Aorta (tissue), 5 donors: ENCODE measurements around the gene SEPTIN8. TPM values are rescaled to one million over a fixed set of nuclear protein-coding genes. Genes with fewer than 3 reads are reported as not detected.

ENCODE experiments used
- ATAC-seq: fragments of 200-7000 bp; cut with Tn5 transposase; one replicate; pipeline ENCODE4 v1.9.1; 2022; ENCODE audit warnings: moderate library complexity; ENCODE audit not compliant: low FRiP score
- DNase-seq, 2 donors: peaks; one replicate each; pipeline ENCODE4 v3.0.0-alpha.2; 2020
- H3K27ac ChIP-seq, 2 donors: one replicate each; pipeline ENCODE4 v1.5.1; 2013; ENCODE audit warnings: low read length in 2 of 2, mild to moderate bottlenecking in 2 of 2, moderate library complexity in 2 of 2, control low read depth in 1 of 2, inconsistent platforms in 1 of 2, low read depth in 1 of 2
- H3K27me3 ChIP-seq, 2 donors: one replicate each; pipeline ENCODE4 v1.6.1; 2013; ENCODE audit warnings: control low read depth in 1 of 2, low read length in 1 of 2, mild to moderate bottlenecking in 1 of 2, moderate library complexity in 1 of 2; ENCODE audit not compliant: insufficient read depth in 2 of 2, control insufficient read depth in 1 of 2
- H3K36me3 ChIP-seq, 2 donors: one replicate each; pipeline ENCODE4 v1.6.1; 2013; ENCODE audit warnings: control low read depth in 1 of 2, low read length in 1 of 2, mild to moderate bottlenecking in 1 of 2; ENCODE audit not compliant: insufficient read depth in 2 of 2, control insufficient read depth in 1 of 2
- H3K4me1 ChIP-seq, 2 donors: one replicate each; pipeline ENCODE4 v1.6.1; 2013; ENCODE audit warnings: low read length in 2 of 2, control low read depth in 1 of 2, mild to moderate bottlenecking in 1 of 2, moderate library complexity in 1 of 2; ENCODE audit not compliant: insufficient read depth in 2 of 2, control insufficient read depth in 1 of 2
- H3K4me3 ChIP-seq, 2 donors: one replicate each; pipeline ENCODE4 v1.5.1; 2013; ENCODE audit warnings: low read length in 2 of 2, control low read depth in 1 of 2, mild to moderate bottlenecking in 1 of 2
- H3K9me3 ChIP-seq: one replicate; pipeline ENCODE4 v1.6.1; 2013; ENCODE audit warnings: mild to moderate bottlenecking, low read length; ENCODE audit not compliant: control insufficient read depth
- WGBS, 2 donors: extraction: QIAGEN DNeasy Blood & Tissue Kit; methylation state at CpG; one replicate each; pipeline ENCODE4 v1.1.7; 2013; 5-methylcytosine and 5-hydroxymethylcytosine counted together
- intact Hi-C, 2 donors: fragments of 100-400 bp; cut with DNase I; formaldehyde crosslinking; loops; one replicate each; pipeline versions ENCODE4 v1.14.2 to v1.15.0; 2022
- polyA plus RNA-seq, 2 donors: library from polyadenylated mRNA; stranded (reverse); fragments of 200-250 nt; gene quantifications; one replicate each; pipeline ENCODE4 v1.2.3, GENCODE V29; 2013
- total RNA-seq, 2 donors: library from RNA; stranded (reverse); fragmentation: NEBNext Ultra II Directional; extraction: Animal tissue kit (Norgen Biotek cat#: 25700); gene quantifications; one replicate each; pipeline ENCODE4 v1.2.1, GENCODE V29; 2021
- donor health status: healthy with polysubstance abuse.
- donor health status: Bipolar disorder and iron deficiency.
- donor health status: DM: no; HTN: no; CAD: no.
- donor health status: DM: no; HTN: no; CAD: no.
- donor health status: DM: yes; HTN: yes; CAD: no.

SEPTIN8 gene
- total and polyA plus RNA-seq, 4 donors, result 48.6 to 103 (median 57.5) TPM

DNA sequence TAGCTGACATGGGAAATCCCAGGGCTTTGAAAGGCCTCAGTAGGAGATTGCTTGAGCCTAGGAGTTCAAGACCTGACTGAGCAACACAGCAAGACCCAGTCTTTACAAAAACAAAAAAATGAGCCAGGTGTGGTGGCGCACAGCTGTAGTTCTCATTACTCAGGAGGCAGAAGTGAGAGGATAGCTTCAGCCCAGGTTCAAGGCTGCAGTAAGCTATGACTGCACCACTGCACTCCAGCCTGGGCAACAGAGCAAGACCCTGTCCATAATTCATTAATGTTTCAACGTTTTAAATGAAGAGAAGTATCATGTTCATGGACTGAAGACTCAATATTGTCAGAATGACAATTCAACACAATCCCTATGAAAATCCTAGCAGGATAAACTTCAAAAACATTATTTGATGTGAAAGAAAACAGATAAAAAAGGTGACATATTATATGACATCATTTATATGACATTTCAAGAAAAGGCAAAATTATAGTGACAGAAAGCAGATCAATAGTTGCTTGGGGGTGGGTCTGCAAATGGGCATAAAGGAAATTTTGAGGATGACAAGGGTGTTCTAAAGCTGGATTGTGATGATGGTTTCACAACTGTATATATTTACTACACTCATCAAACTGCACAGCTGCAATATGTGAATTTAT lies 43.4 kb downstream of the SEPTIN8 start:
- Histone ChIP-seq H3K4me1 (no peaks in the 10 kb centered on the region), H3K9me3 (no peaks in the 10 kb centered on the region), H3K27me3 (no peaks in the 10 kb centered on the region), H3K27ac (no peak overlapping the region), H3K36me3 (no peaks in the 10 kb centered on the region), H3K4me3 (no peak overlapping the region)
- intact Hi-C loops, result no loop called here
- ATAC-seq (no peak), DNase-seq (no peak)
- WGBS, 2 donors, result 85% methylated on average over 2 of the region's 2 CpGs

DNA sequence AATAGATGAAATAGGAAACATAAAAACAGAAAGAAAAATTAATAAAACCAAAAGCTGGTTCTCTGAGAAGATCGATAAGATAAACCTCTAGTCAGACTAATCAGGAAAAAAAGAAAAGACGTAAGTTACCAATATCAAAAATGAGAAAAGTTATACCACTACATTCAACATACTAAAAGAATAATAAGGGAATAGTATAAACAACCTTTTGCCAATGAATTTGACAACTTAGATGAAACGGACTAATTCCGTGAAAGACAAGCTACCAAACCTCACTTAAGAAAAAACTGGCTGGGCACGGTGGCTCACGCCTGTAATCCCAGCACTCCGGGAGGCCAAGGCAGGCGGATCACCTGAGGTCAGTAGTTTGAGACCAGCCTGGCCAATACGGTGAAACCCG lies 47.1 kb downstream of the SEPTIN8 start:
- WGBS, 2 donors, result 91 to 94% methylated on average over 10 of the region's 10 CpGs
- DNase-seq, result no peak
- intact Hi-C loops, result no loop called here

DNA sequence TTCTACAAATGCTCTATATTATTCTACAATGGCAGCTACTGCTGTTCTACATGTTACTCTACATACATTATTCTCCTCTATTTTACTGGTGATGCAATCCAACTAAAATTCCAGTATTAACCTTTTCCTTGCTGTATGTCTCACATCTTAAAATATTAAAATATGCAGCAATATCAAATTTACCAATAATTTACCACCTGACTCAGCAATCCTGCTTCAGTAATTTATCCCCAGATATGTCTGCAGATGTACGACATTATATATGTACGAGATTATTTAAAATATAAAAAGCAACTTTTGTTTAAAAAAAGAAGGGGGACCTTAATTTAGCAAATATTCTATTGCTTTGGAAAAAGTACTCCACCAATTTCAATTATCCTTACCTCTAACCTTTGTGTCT lies 51.3 kb downstream of the SEPTIN8 start:
- DNase-seq (no peak), ATAC-seq (no peak)
- Histone ChIP-seq H3K4me1 (no peaks in the 10 kb centered on the region), H3K27me3 (no peaks in the 10 kb centered on the region), H3K4me3 (no peak overlapping the region), H3K27ac (no peak overlapping the region), H3K9me3 (no peaks in the 10 kb centered on the region), H3K36me3 (no peaks in the 10 kb centered on the region)
- WGBS, 2 donors, result 94 to 95% methylated on average over 2 of the region's 2 CpGs
- intact Hi-C loops, result no loop called here

More for the DNA sequence above, 47.1 kb downstream of the SEPTIN8 start:
- Histone ChIP-seq H3K4me1 (no peaks in the 10 kb centered on the region), H3K27ac (no peak overlapping the region), H3K27me3 (no peaks in the 10 kb centered on the region), H3K36me3 (no peaks in the 10 kb centered on the region), H3K4me3 (no peak overlapping the region), H3K9me3 (no peaks in the 10 kb centered on the region)
- no peak for ATAC-seq

DNA sequence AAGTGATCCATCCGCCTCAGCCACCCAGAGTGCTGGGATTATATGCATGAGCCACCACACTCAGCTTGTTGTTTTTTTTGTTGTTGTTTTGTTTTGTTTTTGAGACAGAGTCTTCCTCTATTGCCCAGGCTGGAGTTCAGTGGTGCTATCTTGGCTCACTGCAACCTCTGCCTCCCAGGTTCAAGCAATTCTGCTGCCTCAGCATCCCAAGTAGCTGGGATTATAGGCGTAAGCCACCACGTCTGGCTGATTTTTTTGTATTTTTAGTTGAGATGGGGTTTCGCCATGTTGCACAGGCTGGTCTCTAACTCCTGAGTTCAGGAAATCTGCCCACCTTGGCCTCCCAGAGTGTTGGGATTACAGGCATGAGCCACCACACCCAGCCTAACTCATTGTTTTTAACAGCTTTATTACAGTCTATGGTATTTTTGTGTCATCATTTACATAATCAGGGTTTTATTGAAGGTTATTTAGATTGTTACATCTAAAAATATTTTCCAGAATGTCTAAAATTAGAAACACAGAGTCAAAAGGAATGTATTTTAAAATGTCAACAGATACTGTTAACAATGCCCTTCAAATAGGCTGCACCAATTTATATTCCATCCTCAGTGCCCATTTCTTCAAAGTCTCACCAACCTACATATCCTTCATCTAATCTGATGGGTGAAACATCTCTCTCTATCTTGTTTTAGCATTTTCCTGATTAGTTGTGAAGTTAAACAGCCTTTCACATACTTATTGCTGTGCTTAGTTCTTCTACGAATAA lies 58.3 kb downstream of the SEPTIN8 start:
- Histone ChIP-seq H3K4me1 (no peaks in the 10 kb centered on the region), H3K27ac (no peak overlapping the region), H3K36me3 (no peaks in the 10 kb centered on the region), H3K9me3 (no peaks in the 10 kb centered on the region), H3K27me3 (no peaks in the 10 kb centered on the region), H3K4me3 (no peak overlapping the region)
- intact Hi-C loops, result loop anchor here (10.0 kb wide), 3 partner anchors 64 to 334 kb away; partner anchors contain the start of gene IL13 (in 1 of the 2)
- 90 to 93% methylated on average over 5 of the region's 5 CpGs for WGBS, 2 donors
- ATAC-seq, result no peak
- DNase-seq, result no peak

DNA sequence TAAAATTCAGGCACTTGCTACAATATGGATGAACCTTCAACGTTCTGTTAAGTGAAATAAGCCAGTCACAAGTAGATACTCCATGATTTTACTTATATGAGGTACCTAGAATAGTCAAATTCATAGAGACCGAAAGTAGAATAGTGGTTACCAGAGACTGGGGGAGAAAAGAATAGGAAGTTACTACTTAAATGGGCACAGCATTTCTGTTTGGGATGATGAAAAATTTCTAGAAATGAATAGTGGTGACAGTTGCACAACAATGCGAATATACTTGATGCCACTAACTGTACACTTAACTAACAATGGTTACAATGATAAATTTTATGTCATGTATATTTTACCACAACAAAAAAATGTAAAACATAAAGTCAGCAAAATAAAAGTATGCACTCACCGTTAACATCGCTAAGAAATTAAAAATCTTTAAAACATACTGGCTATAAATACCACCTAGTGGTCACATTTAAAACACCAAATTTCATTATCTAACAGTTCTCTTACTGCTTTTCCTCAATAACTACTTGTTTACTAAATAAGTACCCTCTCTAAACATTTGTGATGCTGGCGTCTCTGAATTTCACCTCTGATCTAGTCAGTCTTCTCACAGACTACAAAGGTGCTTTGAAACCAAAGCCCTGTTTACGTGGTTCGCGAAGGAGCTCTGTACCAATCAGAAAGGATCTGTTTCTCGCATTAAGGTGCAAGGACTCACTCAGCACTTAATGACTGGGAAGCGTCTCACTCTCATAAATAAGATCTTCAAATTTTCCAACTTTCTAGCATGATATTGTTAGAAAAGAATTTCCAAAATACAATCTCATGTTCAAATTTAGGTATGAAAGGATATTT lies 62.4 kb downstream of the SEPTIN8 start:
- H3K36me3 ChIP-seq, result no peaks in the 10 kb centered on the region
- no peak overlapping the region for H3K27ac ChIP-seq
- H3K4me3 ChIP-seq, result no peak overlapping the region
- ATAC-seq (no peak), DNase-seq (no peak)
- WGBS, 2 donors, result 51 to 53% methylated on average over 11 of the region's 11 CpGs
- H3K9me3 ChIP-seq, result no peaks in the 10 kb centered on the region
- no peaks in the 10 kb centered on the region for H3K27me3 ChIP-seq
- intact Hi-C loops, result loop anchor here (10.0 kb wide), 3 partner anchors 60 to 330 kb away; partner anchors contain the start of gene IL13 (in 1 of the 2)
- no peaks in the 10 kb centered on the region for H3K4me1 ChIP-seq

DNA sequence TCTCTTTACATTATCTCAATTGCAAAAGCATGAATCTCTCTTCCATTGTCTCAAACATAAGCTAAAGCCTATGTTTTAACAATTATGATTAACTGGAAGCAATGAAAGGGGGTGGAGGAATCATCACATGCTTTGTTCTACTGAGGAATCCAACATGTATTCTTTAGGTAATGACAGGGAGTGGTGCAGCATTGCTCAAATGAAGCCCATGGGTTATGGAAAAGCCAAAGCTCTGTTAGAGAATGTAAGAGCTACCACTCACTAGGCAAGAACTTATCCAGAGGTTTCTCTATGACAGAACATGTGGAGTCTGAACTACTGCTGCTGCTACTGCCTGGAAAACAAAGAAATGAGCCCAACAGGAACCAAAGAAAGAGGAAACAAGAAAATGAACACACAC lies 68.4 kb downstream of the SEPTIN8 start:
- Histone ChIP-seq H3K4me1 (no peaks in the 10 kb centered on the region), H3K27me3 (no peaks in the 10 kb centered on the region), H3K9me3 (no peaks in the 10 kb centered on the region), H3K36me3 (no peaks in the 10 kb centered on the region), H3K27ac (no peak overlapping the region), H3K4me3 (no peak overlapping the region)
- ATAC-seq (no peak), DNase-seq (no peak)
- intact Hi-C loops, result loop anchor here in 1 of 2 donors (10.0 kb wide), 1 partner anchor 184 kb away; no protein-coding TSS in a partner anchor

DNA sequence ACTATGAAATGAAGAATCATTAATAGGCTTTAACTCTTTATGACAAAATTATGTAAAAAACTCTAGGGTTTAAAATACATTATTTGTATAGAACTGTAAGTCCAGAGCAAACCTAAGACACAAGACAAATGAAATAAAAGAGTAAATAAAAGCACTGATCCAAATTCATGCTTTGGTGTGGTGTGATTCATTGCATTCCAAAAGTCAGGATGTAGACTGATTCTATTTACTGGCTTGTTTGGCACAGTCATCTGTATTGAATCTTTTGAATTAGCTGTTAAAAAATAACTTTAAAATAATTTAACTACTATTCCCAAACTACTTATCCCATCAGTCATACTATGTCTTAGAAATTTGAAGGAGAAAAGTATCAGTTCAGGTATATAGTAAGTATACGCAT lies 72.2 kb downstream of the SEPTIN8 start:
- DNase-seq (no peak), ATAC-seq (no peak)
- Histone ChIP-seq H3K4me3 (no peak overlapping the region), H3K9me3 (no peaks in the 10 kb centered on the region), H3K27me3 (no peaks in the 10 kb centered on the region), H3K36me3 (no peaks in the 10 kb centered on the region), H3K4me1 (no peaks in the 10 kb centered on the region), H3K27ac (no peak overlapping the region)
- intact Hi-C loops, result loop anchor here in 1 of 2 donors (10.0 kb wide), 1 partner anchor 180 kb away; no protein-coding TSS in a partner anchor
- 97 to 98% methylated on average over 1 of the region's 1 CpG for WGBS, 2 donors
